Temporal lobe (tissue), 1 donor: ENCODE data around the gene CEP295NL. TPM values are rescaled to one million over a fixed set of nuclear protein-coding genes. Genes with fewer than 3 reads are reported as not detected.

Experiments used
- total RNA-seq: library from RNA; depleted of rRNA; stranded (reverse); fragments of >200 nt; gene quantifications from one replicate; pipeline ENCODE4 v1.2.3, GENCODE V29; 2014

The CEP295NL gene
- total RNA-seq, 1 donor from 2014 or later: 1.7 TPM

Other genes starting within 250 kb of the CEP295NL start
- 48.9 TPM for gene CYTH1, start 120.9 kb downstream of the CEP295NL start, total RNA-seq
- gene USP36, start 62.4 kb downstream of the CEP295NL start, total RNA-seq: 17.9 TPM
- 70.6 TPM for gene TIMP2, start 22.2 kb upstream of the CEP295NL start, total RNA-seq
- 19.7 TPM for gene LGALS3BP, start 76.7 kb upstream of the CEP295NL start, total RNA-seq
- 15.5 TPM for gene CANT1, start 106.6 kb upstream of the CEP295NL start, total RNA-seq
- gene C1QTNF1, start 121.0 kb upstream of the CEP295NL start, total RNA-seq: 0.98 TPM
- 16.7 TPM for gene ENGASE, start 171.6 kb upstream of the CEP295NL start, total RNA-seq